HEK293 (cell line): ENCODE data around the gene RHCG.

Experiments
- CTCF ChIA-PET: fragments of 350-600 bp; formaldehyde crosslinking; extraction: SDS; loops from one replicate; lab custom pipeline; 2021; ENCODE audit warnings: antibody characterized with exemption; lab: Yijun Ruan, JAX
- POLR2A ChIA-PET: fragments of 300-600 bp; formaldehyde crosslinking; extraction: SDS; loops from one replicate; lab custom pipeline; 2020; ENCODE audit warnings: antibody characterized with exemption, inconsistent platforms; lab: Yijun Ruan, JAX
- H3K27ac ChIP-seq: fragments of 200-500 bp; sonication (Bioruptor generic); 2 replicates; pipeline ENCODE4 v1.5.1; 2014; ENCODE audit warnings: low read depth, low read length, control low read depth, inconsistent platforms; ENCODE audit errors: extremely low read depth
- H3K36me3 ChIP-seq, 2 experiments: fragments of 200-500 bp in 1 of 2; sonication (Bioruptor generic) in 1 of 2; 1 replicate in 1 of 2; 2 replicates in 1 of 2; pipeline ENCODE4 v1.5.1; 2014 to 2017; ENCODE audit warnings: inconsistent platforms in 2 of 2, low read length in 2 of 2; ENCODE audit not compliant: control insufficient read depth in 2 of 2, insufficient read depth in 1 of 2
- H3K4me1 ChIP-seq: fragments of 200-500 bp; sonication (Bioruptor generic); 2 replicates; pipeline ENCODE4 v1.5.1; 2014; ENCODE audit warnings: mild to moderate bottlenecking, low read length, inconsistent platforms; ENCODE audit not compliant: control insufficient read depth, insufficient read depth
- H3K4me3 ChIP-seq: 2 replicates; pipeline ENCODE4 v1.5.1; 2011; ENCODE audit warnings: low read depth, mild to moderate bottlenecking, control low read depth, low read length, moderate library complexity
- H3K9me3 ChIP-seq: fragments of 200-500 bp; sonication (Bioruptor generic); 2 replicates; pipeline ENCODE4 v1.5.1; 2014; ENCODE audit warnings: low read depth, low read length, inconsistent platforms; ENCODE audit not compliant: control insufficient read depth, insufficient read depth
- BCL11A ChIP-seq: fragments of 450-650 bp; formaldehyde crosslinking; IDR thresholded peaks from 2 replicates; pipeline ENCODE4 v1.5.1; 2016; ENCODE audit warnings: low read depth, missing biosample characterization, missing genetic modification characterization
- OVOL3 ChIP-seq: fragments of 450-650 bp; formaldehyde crosslinking; IDR thresholded peaks from 2 replicates; pipeline ENCODE4 v1.5.1; 2016; ENCODE audit warnings: missing biosample characterization, missing genetic modification characterization
- PRDM1 ChIP-seq: fragments of 450-650 bp; formaldehyde crosslinking; IDR thresholded peaks from 2 replicates; pipeline ENCODE4; 2016; ENCODE audit warnings: missing biosample characterization, missing genetic modification characterization
- PRDM6 ChIP-seq: fragments of 450-650 bp; formaldehyde crosslinking; IDR thresholded peaks from 2 replicates; pipeline ENCODE4 v1.5.1; 2017; ENCODE audit warnings: missing biosample characterization, missing genetic modification characterization
- SETDB1 ChIP-seq: IDR thresholded peaks from one replicate; pipeline ENCODE4 v1.6.1; 2017; ENCODE audit warnings: mild to moderate bottlenecking, low read length, moderate library complexity, mixed read lengths; ENCODE audit not compliant: insufficient read length
- ZNF133 ChIP-seq: fragments of 450-650 bp; formaldehyde crosslinking; IDR thresholded peaks from 2 replicates; pipeline ENCODE4 v1.5.1; 2016; ENCODE audit warnings: missing biosample characterization, missing genetic modification characterization
- ZNF138 ChIP-seq: fragments of 450-650 bp; formaldehyde crosslinking; IDR thresholded peaks from 2 replicates; pipeline ENCODE4 v1.5.1; 2016; ENCODE audit warnings: missing biosample characterization, missing genetic modification characterization, borderline replicate concordance
- ZNF26 ChIP-seq: fragments of 450-650 bp; formaldehyde crosslinking; IDR thresholded peaks from 2 replicates; pipeline ENCODE4 v1.5.1; 2016; ENCODE audit warnings: missing biosample characterization, missing genetic modification characterization
- ZNF280D ChIP-seq: fragments of 450-650 bp; formaldehyde crosslinking; IDR thresholded peaks from 2 replicates; pipeline ENCODE4 v1.5.1; 2016; ENCODE audit warnings: missing biosample characterization, missing genetic modification characterization
- ZNF302 ChIP-seq: fragments of 450-650 bp; formaldehyde crosslinking; IDR thresholded peaks from 2 replicates; pipeline ENCODE4 v1.5.1; 2016; ENCODE audit warnings: missing biosample characterization, missing genetic modification characterization, low read depth
- ZNF433 ChIP-seq: fragments of 450-650 bp; formaldehyde crosslinking; IDR thresholded peaks from 2 replicates; pipeline ENCODE4 v1.5.1; 2016; ENCODE audit warnings: missing biosample characterization, missing genetic modification characterization, low read depth
- ZNF510 ChIP-seq: fragments of 450-650 bp; formaldehyde crosslinking; IDR thresholded peaks from 2 replicates; pipeline ENCODE4 v1.5.1; 2018; ENCODE audit warnings: mild to moderate bottlenecking, missing genetic modification characterization, missing biosample characterization; ENCODE audit not compliant: insufficient replicate concordance
- ZNF600 ChIP-seq: fragments of 450-650 bp; formaldehyde crosslinking; IDR thresholded peaks from 2 replicates; pipeline ENCODE4 v1.5.1; 2016; ENCODE audit warnings: missing biosample characterization, missing genetic modification characterization
- ZNF626 ChIP-seq: fragments of 450-650 bp; sonication (Bioruptor Pico); formaldehyde crosslinking; IDR thresholded peaks from 2 replicates; pipeline ENCODE4 v1.5.1; 2018; ENCODE audit warnings: missing biosample characterization, missing genetic modification characterization, inconsistent platforms
- ZNF747 ChIP-seq: fragments of 450-650 bp; formaldehyde crosslinking; IDR thresholded peaks from 2 replicates; pipeline ENCODE4 v1.5.1; 2016; ENCODE audit warnings: missing biosample characterization, missing genetic modification characterization
- ZNF792 ChIP-seq: fragments of 450-650 bp; formaldehyde crosslinking; IDR thresholded peaks from 2 replicates; pipeline ENCODE4 v1.5.1; 2016; ENCODE audit warnings: missing biosample characterization, missing genetic modification characterization

The RHCG gene

GRCh38 chr15:89523101-89523500 is 26.7 kb upstream of the RHCG start:
- Histone ChIP-seq H3K27ac (no peak overlapping the region), H3K4me3 (no peak overlapping the region), H3K4me1 (no peaks in the 10 kb centered on the region), H3K36me3 (no peaks in the 10 kb centered on the region), H3K9me3 (no peaks in the 10 kb centered on the region; the same call in 1 of the 2 replicates)
- ChIA-PET CTCF (interaction anchor here (0.7 to 1.0 kb wide), 4 partner anchors 31 to 165 kb away, joined by 3 read pairs; no protein-coding TSS in a partner anchor), POLR2A (interaction anchor here (0.6 kb wide), 1 partner anchor 78 kb away, joined by 8 read pairs; no protein-coding TSS in a partner anchor)
- TF ChIP-seq ZNF510 (tag by site-specific recombination), result no peak
- TF ChIP-seq, all 188 proteins: peak for 0

- ChIA-PET POLR2A (no interaction called here), CTCF (interaction anchor here (0.6 kb wide), 1 partner anchor 11 kb away, joined by 4 read pairs; no protein-coding TSS in a partner anchor)
- Histone ChIP-seq H3K9me3 (no peaks in the 10 kb centered on the region; the same call in 1 of the 2 replicates), H3K27ac (no peak overlapping the region), H3K4me1 (no peaks in the 10 kb centered on the region), H3K4me3 (no peak overlapping the region), H3K36me3 (no peaks in the 10 kb centered on the region)
- no peak for TF ChIP-seq BCL11A (tag by site-specific recombination)
- TF ChIP-seq ZNF133 (tag by site-specific recombination), result no peak
- TF ChIP-seq ZNF626 (tag by site-specific recombination), result no peak
- TF ChIP-seq ZNF433 (tag by site-specific recombination), result no peak
- no peak for TF ChIP-seq ZNF600 (tag by site-specific recombination)
- no peak for TF ChIP-seq ZNF747 (tag by site-specific recombination)
- no peak for TF ChIP-seq ZNF792
- no peak for TF ChIP-seq ZNF138 (tag by site-specific recombination)
- TF ChIP-seq ZNF302, result no peak
- TF ChIP-seq PRDM6, result no peak
- no peak for TF ChIP-seq ZNF26 (tag by site-specific recombination)
- no peak for TF ChIP-seq OVOL3 (tag by site-specific recombination)
- no peak for TF ChIP-seq ZNF280D (tag by site-specific recombination)
- TF ChIP-seq SETDB1, result no peak
Observed at GRCh38 chr15:89521605-89522004, 25.2 kb upstream of the RHCG start.

- Histone ChIP-seq H3K9me3 (no peaks in the 10 kb centered on the region), H3K4me1 (no peaks in the 10 kb centered on the region), H3K36me3 (no peaks in the 10 kb centered on the region), H3K27ac (no peak overlapping the region), H3K4me3 (no peak overlapping the region)
- POLR2A ChIA-PET, result no interaction called here
- TF ChIP-seq PRDM1 (tag by site-specific recombination), result peak; percentile 83
- no peak for TF ChIP-seq ZNF626 (tag by site-specific recombination)
- CTCF ChIA-PET, result interaction anchor here (1.1 kb wide), 2 partner anchors 9 to 20 kb away, joined by 3 to 5 read pairs; no protein-coding TSS in a partner anchor
Observed at GRCh38 chr15:89515477-89515876, 19.1 kb upstream of the RHCG start.
